ENCODE measurements around the gene KRTCAP3.

DNA sequence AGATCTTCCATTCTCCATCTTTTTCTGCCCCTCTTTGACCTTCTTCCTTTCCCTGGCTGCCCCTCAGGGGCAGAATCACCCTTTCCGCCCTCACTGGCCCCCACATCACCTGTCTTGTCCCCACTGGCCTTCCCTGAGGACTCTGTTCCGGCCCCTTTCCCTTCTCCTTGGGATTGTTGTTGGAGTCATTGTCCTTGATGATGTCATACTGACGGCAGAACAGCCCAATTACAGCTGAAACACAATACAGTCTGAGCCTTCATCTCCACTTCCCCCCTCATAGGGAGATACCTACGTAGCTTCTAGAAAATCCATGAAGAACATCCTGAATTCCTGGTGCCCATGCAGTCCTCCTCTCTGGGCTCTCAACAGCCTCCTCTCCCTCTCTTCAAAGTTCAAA is 50.4 kb downstream of the KRTCAP3 start:
- TF ChIP-seq, protein P1, sequence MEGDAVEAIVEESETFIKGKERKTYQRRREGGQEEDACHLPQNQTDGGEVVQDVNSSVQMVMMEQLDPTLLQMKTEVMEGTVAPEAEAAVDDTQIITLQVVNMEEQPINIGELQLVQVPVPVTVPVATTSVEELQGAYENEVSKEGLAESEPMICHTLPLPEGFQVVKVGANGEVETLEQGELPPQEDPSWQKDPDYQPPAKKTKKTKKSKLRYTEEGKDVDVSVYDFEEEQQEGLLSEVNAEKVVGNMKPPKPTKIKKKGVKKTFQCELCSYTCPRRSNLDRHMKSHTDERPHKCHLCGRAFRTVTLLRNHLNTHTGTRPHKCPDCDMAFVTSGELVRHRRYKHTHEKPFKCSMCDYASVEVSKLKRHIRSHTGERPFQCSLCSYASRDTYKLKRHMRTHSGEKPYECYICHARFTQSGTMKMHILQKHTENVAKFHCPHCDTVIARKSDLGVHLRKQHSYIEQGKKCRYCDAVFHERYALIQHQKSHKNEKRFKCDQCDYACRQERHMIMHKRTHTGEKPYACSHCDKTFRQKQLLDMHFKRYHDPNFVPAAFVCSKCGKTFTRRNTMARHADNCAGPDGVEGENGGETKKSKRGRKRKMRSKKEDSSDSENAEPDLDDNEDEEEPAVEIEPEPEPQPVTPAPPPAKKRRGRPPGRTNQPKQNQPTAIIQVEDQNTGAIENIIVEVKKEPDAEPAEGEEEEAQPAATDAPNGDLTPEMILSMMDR (IDR thresholded peaks at IDR 0.05), result no peak
- no peak for TF ChIP-seq ZFX (IDR thresholded peaks at IDR 0.05; ENCODE audit: borderline replicate concordance)
